Pons (tissue), 1 donor: Measurements from ENCODE around the gene SH3BP2.
A peak's percentile ranks its signal among the peaks of the same experiment; 100 is the strongest.
"Not testable (repeated sequence)": the region's sequence is repeated elsewhere in the genome, so short reads cannot be mapped to it uniquely, and the experiment has no call there.

Experiments used
- DNase-seq: peaks from one replicate; pipeline ENCODE4 v3.0.0-alpha.2; 2016; ENCODE audit warnings: low spot score

SH3BP2 gene

DNA sequence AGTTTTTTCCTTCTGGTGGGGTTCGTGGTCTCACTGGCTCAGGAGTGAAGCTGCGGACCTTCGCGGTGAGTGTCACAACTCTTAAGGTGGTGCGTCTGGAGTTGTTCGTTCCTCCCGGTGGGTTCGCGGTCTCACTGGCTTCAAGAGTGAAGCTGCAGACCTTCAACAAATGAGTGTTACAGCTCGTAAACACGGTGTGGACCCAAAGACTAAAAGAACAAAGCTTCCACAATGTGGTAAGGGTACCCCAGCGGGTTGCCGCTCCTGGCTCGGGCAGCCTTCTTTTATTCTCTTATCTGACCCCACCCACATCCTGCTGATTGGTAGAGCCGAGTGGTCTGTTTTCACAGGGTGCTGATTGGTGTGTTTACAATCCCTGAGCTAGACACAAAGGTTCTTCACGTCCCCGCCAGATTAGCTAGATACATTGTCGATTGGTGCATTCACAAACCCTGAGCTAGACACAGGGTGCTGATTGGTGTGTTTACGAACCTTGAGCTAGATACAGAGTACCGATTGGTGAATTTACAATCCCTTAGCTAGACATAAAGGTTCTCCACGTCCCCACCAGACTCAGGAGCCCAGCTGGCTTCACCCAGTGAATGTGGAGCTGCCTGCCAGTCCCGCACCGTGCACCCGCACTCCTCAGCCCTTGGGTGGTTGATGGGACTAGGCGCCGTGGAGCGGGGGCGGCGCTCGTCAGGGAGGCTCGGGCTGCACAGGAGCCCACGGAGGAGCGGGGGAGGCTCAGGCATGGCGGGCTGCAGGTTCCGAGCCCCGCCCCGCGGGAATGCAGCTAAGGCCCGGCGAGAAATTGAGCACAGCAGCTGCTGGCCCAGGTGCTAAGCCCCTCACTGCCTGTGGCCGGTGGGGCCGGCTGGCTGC is 30.2 kb upstream of the SH3BP2 start:
- DNase-seq: not testable (repeated sequence)

DNA sequence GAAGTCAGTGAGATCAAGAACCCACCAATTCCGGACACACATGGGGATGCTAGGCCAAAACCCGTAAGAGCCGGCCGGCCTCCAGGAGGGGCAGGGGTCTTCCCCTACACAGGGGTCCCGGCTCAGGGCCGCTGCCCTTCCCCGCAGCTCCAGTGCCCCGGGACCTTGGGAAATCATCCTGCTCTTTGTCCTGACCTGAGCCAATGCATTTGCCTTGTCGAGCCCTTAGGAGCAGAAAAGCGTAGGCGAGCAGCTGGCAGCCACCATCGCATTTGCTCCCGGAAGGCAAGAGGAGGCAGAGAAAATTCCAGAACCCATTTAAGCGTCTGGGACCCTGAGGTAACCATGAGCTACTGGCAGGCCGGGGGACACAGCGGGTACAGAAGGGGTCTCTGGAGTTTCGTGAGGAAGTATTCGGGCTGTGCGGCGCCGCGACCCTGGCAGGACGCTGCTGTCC is 29.3 kb upstream of the SH3BP2 start:
- no peak for DNase-seq

- DNase-seq: no peak
These were observed 26.9 kb upstream of the SH3BP2 start for GRCh38 chr4:2765832-2766526.

DNA sequence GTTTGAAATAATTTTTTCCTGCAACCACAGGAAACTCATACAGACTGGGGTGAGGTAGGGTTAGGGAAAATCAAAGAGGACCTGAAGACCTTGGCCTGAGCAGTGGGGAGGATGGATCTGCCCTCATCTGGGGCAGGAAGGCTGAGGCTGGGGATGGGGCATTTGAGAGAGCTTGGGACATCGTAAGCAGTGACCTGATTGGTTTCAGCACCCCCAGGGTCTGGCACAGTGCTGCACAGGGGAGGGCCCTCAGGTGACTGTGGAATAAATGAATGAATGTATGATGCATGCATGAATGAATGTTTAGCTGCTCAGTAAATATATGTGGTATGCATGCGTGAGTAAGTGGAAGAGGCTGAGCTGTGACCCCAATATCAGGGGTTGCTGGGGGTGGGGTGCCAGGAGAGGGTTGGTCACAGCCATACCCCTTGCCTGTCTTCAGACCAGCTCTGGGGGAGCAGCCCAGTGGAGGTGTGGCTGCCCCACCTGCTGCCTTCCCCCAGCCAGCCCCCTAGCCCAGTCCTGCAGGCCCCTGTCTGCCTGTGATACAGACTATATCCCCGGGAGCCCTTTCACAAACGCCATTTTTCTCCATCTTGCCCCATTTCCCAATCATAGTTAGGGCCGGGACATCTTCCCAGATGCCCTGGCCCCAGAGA is 25.7 kb upstream of the SH3BP2 start:
- no peak for DNase-seq

- no peak for DNase-seq
These were observed 25.2 kb upstream of the SH3BP2 start for GRCh38 chr4:2767705-2768074.

DNA sequence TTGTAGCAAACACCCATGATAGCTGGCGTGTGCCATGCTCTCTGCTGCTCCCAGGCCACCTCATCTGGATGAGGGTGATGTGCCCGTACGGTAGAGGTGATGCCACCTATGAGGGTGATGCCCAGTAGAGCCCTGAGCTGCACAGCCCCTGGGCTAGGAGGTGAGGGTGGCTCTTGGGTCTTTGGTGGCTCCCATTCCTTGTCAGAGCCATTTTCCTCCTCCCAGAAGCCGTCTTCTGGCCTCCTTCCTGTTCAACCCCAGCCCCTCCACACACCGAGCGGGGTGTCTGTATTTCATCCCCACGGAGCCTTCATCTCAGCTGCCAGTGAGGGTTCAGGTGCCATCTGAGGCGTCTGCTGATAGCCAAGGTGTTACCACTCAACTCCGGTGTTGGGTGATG is 24.8 kb upstream of the SH3BP2 start:
- DNase-seq: no peak

DNA sequence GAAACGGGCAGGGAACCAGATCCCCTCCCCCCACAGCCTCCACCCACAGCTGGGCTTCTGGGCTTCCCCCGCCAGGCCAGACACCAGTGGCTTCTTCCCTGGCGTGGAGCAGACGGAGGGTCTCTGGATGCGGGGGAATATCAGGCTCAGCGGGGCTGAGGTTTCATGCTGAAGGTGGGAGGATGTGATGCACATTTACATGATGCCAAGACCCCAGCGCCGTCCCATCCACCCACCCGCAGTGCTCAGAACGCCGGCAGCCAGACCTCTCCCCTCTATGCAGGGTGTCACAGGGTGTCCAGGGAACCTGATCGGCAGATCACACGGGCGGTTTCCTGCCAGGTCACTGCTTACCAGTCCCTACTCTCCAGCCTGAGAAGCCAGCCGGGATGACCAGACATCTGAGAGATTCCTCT is 24.0 kb upstream of the SH3BP2 start:
- DNase-seq: no peak

DNA sequence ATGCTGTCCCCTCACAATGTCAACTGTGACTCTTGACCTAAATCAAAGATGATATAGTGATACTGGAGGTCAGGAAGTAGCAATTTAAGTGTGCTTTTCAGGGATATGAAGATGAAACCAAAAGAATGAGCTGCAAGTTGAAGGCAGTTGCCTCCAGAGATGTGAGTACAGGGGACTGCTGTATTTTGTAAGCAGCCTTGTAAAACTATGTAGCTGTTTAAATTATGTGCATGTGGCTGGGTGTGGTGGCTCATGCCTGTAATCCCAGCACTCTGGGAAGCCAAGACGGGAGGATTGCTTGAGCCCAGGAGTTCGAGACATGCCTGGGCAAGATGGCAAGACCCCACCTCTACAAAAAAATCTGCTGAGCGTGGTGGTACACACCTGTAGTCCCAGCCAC is 21.6 kb upstream of the SH3BP2 start:
- DNase-seq: no peak

GRCh38 chr4:2780643-2781042 is 12.2 kb upstream of the SH3BP2 start:
- DNase-seq: not testable (repeated sequence)

- DNase-seq: no peak
These were observed 11.0 kb upstream of the SH3BP2 start for GRCh38 chr4:2781911-2782310.

- DNase-seq: no peak
These were observed 9.1 kb upstream of the SH3BP2 start for GRCh38 chr4:2783790-2784189.

DNA sequence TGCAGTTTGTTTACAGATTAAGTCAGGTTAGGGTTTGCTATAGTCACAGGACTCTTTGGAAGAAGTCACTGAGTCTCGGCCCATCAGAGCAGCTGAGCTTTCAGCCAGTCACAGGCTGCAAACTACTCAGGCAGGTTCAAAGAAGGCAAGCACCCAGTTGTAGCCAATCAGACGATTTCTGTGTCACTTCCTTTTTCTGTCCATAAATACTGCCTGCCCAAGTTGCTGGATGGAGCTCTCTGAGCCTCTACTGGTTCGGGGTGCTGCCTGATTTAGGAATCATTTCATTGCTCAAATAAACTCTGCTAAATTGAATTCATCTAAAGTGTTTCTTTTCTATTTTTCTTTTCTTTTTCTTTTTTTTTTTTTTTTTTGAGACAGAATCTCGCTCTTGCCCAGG is 7.3 kb upstream of the SH3BP2 start:
- peak; percentile 58 for DNase-seq

DNA sequence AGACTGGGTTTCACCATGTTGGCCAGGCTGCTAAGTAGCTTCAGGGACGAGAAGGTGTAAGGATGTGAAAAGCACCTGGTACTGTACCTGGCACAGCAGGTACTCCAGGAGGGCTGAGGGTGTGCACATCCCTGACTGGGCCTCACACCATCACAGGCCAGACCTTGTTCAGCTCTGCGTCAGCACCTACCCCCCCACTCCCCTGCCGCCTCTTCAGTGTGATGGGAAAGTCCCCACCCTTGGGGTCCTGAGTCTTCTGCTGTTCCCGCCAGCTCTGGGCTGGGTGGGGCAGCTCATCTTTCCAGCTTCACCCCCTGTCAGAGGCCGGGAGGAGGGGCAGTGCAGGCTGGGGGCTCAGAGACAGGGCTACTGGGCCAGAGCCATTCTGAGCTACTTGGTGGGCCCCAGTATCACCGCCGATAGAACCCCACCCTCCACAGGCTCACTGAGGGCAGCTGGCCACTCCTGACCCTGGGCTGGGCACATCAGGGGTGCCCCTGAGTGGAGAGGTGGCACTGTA is 6.7 kb upstream of the SH3BP2 start:
- no peak for DNase-seq

GRCh38 chr4:2786794-2787229 is 6.1 kb upstream of the SH3BP2 start:
- DNase-seq: no peak

- peak; percentile 51 for DNase-seq
These were observed 5.4 kb upstream of the SH3BP2 start for GRCh38 chr4:2787230-2788100.

DNA sequence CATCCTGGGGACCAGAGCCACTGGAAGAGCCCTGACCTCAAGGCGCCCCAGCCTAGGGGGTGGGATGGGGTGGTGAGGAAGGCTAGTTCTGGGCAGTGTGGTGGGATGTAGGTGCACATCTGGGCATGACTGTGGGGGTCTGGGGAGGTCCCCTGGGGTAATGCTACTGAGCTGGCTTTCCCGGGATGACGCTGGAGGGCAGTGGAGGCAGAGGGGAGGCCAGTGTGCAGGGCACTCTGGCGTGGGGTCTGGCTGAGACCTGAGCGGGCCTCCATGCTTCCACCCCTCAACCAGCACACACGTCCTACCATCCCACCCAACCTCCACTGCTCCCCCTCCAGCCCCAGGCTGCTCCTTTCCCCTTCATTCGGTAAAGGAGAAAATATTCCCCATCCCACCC is 4.8 kb upstream of the SH3BP2 start:
- no peak for DNase-seq

- no peak for DNase-seq
These were observed 4.3 kb upstream of the SH3BP2 start for GRCh38 chr4:2788532-2789103.

GRCh38 chr4:2789351-2789750 is 3.5 kb upstream of the SH3BP2 start:
- DNase-seq: no peak

DNA sequence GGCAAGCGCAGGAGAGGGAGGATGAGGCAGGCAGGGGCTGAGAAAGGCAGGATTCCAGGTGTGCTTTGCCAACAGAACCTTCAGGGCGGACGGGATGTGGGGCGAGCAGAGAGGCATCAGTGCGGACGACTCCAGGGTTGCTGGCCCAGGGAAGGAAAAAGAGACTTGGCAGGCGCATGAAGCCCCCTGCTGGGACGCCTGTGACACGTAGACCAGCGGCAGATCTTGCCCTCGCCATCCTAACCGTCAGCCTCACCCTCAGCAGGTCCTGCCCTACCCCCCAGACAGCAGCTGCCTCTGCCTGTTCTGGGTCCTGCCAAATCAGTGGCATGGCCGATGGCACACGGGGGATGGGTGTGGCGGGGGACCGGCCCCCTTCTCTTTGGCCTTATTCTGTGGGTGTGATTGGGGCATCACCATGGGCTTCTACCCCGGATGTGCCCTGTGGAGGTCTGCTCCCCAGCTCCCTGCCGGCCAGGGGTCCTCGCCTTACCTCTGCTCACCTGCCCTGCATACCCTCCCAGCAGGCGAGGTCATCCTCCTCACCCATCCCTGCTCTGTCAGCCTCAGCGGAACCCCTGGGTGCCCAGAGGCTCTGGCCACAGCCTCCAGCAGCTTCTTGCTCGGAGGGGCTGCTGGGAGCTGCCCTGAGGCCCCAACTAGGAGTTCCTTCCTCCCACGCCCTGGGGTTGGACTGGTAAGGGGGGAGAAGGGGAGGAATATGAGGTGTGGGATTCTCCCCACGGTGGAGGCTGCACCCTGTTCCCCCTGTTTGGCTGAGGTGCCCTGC is 2.9 kb upstream of the SH3BP2 start:
- DNase-seq: no peak
